ENCODE measurements around the gene FOXP2. TPM values are rescaled to one million over a fixed set of nuclear protein-coding genes. Genes with fewer than 3 reads are reported as not detected.

Gene FOXP2
- total RNA-seq, 3 donors from 2014 or later, result 5.9 to 21.3 (median 11.1) TPM

- H3K27ac ChIP-seq, result no peak overlapping the region
- no peak for TF ChIP-seq POLR2A (IDR thresholded peaks at IDR 0.05)
- no peak for TF ChIP-seq CTCF (IDR thresholded peaks at IDR 0.05)
- no peak for TF ChIP-seq POLR2AphosphoS5 (IDR thresholded peaks at IDR 0.05)
- no peak for DNase-seq (ENCODE audit: low spot score in 2 of 2)
- H3K9me3 ChIP-seq, result no peaks in the 10 kb centered on the region
- no peaks in the 10 kb centered on the region for H3K27me3 ChIP-seq
- intact Hi-C loops (cut with DNase I; ENCODE audit: low total_unique reads), result no loop called here
- no peak overlapping the region for H3K4me3 ChIP-seq
- H3K4me1 ChIP-seq, result no peaks in the 10 kb centered on the region
- H3K36me3 ChIP-seq, result no peaks in the 10 kb centered on the region
Measured at GRCh38 chr7:114650491-114650890, 235.9 kb downstream of the FOXP2 start.

DNA sequence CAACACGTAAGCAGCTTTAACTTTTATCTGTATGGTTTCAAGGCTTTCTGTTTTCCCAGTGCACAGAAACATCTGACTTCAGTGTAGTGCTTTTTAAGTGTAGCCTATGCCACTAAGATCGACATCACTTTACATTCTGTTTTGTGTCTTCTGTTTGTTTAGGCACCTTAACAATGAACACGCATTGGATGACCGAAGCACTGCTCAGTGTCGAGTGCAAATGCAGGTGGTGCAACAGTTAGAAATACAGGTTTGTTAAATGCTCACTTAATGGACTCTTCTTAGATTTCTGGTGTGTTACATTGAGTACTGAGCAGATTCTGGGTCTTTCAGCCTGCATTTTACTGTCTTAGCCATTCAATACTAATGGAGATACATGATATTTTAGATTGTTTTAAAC lies 237.4 kb downstream of the FOXP2 start:
- Histone ChIP-seq H3K4me3 (no peak overlapping the region), H3K4me1 (no peaks in the 10 kb centered on the region), H3K36me3 (no peaks in the 10 kb centered on the region), H3K27me3 (no peaks in the 10 kb centered on the region), H3K27ac (no peak overlapping the region), H3K9me3 (no peaks in the 10 kb centered on the region)
- intact Hi-C loops (cut with DNase I; ENCODE audit: low total_unique reads), result no loop called here
- no peak for DNase-seq (ENCODE audit: low spot score in 2 of 2)
- no peak for TF ChIP-seq POLR2AphosphoS5 (IDR thresholded peaks at IDR 0.05)
- no peak for TF ChIP-seq CTCF (IDR thresholded peaks at IDR 0.05)
- no peak for TF ChIP-seq POLR2A (IDR thresholded peaks at IDR 0.05)

GRCh38 chr7:114653364-114654088 lies 238.9 kb downstream of the FOXP2 start:
- H3K27me3 ChIP-seq, result no peaks in the 10 kb centered on the region
- H3K36me3 ChIP-seq, result no peaks in the 10 kb centered on the region
- H3K27ac ChIP-seq, result no peak overlapping the region
- intact Hi-C loops (cut with DNase I; ENCODE audit: low total_unique reads), result no loop called here
- TF ChIP-seq CTCF (IDR thresholded peaks at IDR 0.05) (no peak), POLR2A (IDR thresholded peaks at IDR 0.05) (no peak), POLR2AphosphoS5 (IDR thresholded peaks at IDR 0.05) (no peak)
- DNase-seq (ENCODE audit: low spot score in 2 of 2), result no peak
- no peak overlapping the region for H3K4me3 ChIP-seq
- H3K4me1 ChIP-seq, result no peaks in the 10 kb centered on the region
- H3K9me3 ChIP-seq, result no peaks in the 10 kb centered on the region

DNA sequence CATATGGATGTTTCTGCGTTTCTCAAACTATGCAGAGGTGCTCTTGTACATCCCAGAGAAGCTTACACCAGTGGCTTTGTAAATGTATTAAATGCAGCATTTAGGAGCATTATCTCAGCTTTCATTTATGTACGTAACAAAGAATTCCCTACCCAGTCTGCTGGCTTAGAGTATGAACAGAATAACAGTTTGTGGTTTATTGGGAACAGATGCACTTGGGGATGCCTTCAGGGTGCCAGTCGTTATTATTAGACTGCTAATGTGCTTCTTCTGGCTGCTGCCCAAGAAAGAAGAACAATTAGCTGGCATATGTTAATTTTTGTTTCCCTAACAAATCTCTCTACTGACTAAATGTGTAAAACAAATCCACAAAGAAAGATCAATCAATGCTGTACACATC lies 241.9 kb downstream of the FOXP2 start:
- Histone ChIP-seq H3K9me3 (no peaks in the 10 kb centered on the region), H3K27ac (no peak overlapping the region)
- TF ChIP-seq POLR2AphosphoS5 (IDR thresholded peaks at IDR 0.05), result no peak
- no peak for TF ChIP-seq POLR2A (IDR thresholded peaks at IDR 0.05)
- TF ChIP-seq CTCF (IDR thresholded peaks at IDR 0.05), result no peak

DNA sequence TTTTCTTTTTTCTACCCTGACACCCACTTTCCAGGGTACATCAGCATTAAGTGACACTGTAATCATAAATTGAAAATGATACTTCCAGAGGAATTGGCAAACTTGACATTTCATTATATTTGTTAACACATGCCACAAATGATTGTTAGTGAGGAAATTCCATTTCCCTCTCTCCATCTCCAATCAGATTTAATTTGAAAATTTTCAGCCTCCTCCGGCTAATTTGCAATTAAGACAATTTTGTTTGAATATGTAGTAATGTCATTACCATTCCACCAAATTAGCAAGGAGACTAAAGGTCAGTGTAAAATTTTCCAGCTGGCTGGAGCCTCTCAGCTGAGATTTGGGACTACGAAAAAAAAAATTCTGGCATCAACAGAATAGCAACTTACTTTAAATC lies 242.7 kb downstream of the FOXP2 start:
- Histone ChIP-seq H3K4me3 (no peak overlapping the region), H3K36me3 (no peaks in the 10 kb centered on the region), H3K4me1 (no peaks in the 10 kb centered on the region), H3K27ac (no peak overlapping the region), H3K27me3 (no peaks in the 10 kb centered on the region), H3K9me3 (no peaks in the 10 kb centered on the region)
- no peak for DNase-seq (ENCODE audit: low spot score in 2 of 2)
- intact Hi-C loops (cut with DNase I; ENCODE audit: low total_unique reads), result no loop called here
- TF ChIP-seq CTCF (IDR thresholded peaks at IDR 0.05), result no peak
- TF ChIP-seq POLR2AphosphoS5 (IDR thresholded peaks at IDR 0.05), result no peak
- no peak for TF ChIP-seq POLR2A (IDR thresholded peaks at IDR 0.05)

More for the DNA sequence above, 241.9 kb downstream of the FOXP2 start:
- no peaks in the 10 kb centered on the region for H3K4me1 ChIP-seq
- no peaks in the 10 kb centered on the region for H3K36me3 ChIP-seq
- intact Hi-C loops (cut with DNase I; ENCODE audit: low total_unique reads), result no loop called here
- no peaks in the 10 kb centered on the region for H3K27me3 ChIP-seq
- H3K4me3 ChIP-seq, result no peak overlapping the region
- DNase-seq (ENCODE audit: low spot score in 2 of 2), result no peak
